GM18867 (cell line): ENCODE data around the gene CYBRD1.
A peak's percentile ranks its signal among the peaks of the same experiment; 100 is the strongest.
"Not testable (repeated sequence)": the region's sequence is repeated elsewhere in the genome, so short reads cannot be mapped to it uniquely, and the experiment has no call there.

ENCODE experiments used
- ATAC-seq: cut with Tn5 transposase; IDR thresholded peaks from one replicate; pipeline ENCODE4 v1.9.1; 2021; ENCODE audit warnings: mild to moderate bottlenecking, moderate library complexity; ENCODE audit not compliant: unreplicated experiment

CYBRD1 gene

GRCh38 chr2:171522052-171522787 lies at the start of gene CYBRD1:
Gene CYBRD1 (plus strand): TSS chr2:171522474. CDS start chr2:171522546, 72 bp downstream.
- peak; percentile 63 for ATAC-seq

DNA sequence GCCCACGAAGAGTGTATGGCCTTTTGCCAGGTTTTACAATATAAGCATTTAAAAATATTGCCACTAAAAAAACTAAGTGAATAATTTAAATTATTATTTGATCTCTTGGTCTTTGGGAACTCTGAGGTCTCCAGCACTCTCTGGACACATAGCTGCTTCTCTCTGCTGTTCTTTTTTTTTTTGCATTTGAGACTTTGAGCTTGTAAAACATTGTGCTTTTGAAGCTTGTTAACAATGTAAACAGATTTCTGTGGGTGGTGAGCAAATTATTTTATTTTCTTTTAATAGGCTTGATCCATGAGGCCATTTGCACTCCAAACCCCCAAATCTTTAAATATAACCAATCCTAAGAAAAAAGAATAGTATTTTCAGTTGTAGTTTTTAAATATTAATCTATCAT lies 46.3 kb upstream of the CYBRD1 start:
- no peak for ATAC-seq

DNA sequence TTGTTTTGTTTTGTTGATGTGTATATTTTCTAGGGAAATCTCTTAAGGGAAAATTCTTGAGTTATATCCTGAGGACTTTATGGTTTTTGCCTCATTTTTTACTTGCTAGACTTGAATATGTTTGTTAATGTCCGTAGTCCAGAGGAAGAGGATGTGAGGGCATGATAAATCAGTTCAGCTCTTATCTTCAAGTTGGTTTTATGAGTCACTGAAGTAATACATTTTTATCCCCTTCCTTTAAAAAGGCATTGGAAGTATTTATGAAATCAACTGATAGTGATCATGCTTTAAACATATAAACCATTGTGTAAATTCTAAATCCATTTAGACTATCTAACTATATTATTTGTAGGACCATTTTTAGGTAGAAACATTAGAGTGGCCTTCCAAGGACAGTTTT lies 43.9 kb upstream of the CYBRD1 start:
- no peak for ATAC-seq

GRCh38 chr2:171479154-171479814 lies 43.0 kb upstream of the CYBRD1 start:
- ATAC-seq = peak; percentile 73

- no peak for ATAC-seq
Measured at GRCh38 chr2:171480908-171481307, 41.4 kb upstream of the CYBRD1 start.

DNA sequence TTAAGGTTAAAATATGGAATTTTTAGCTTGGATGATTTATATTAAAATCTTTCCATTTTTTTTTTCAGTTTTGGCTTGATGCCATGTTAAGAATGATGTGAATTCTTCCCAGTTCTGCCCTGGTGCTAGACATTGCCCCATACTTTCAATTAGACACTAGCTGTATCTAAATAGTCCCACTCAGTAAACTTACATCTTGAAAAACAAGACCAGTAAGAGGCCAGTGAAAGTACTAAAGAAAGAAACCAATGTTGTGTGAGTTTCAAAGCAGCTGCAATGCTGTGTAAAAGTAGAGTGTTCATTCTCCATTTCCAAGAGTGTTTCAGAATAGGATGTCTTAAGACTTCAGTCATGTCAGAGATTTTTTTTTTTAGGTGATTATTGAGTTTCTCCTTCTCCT lies 40.0 kb upstream of the CYBRD1 start:
- peak; percentile 56 for ATAC-seq

DNA sequence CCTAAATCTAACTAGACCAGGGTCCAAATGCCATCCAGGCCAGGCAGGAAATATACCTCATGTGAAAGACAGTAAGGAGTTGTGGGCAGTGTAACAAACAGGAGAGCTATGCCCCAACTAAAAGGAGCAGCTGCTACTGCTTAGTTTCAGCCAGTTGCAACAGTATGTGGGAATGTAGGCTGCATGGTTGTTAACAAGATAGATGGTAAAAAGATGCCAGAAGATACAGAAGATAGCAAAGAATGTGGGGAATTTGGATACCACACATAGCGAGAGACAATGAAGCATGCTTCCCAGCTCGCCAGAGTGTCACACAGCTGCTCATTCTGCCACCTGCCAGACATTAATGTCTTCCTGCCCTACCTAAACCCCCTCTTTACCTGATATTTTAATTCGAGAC lies 39.4 kb upstream of the CYBRD1 start:
- ATAC-seq = no peak

GRCh38 chr2:171483793-171484192 lies 38.5 kb upstream of the CYBRD1 start:
- ATAC-seq = no peak

- ATAC-seq = no peak
Measured at GRCh38 chr2:171485116-171485515, 37.2 kb upstream of the CYBRD1 start.

DNA sequence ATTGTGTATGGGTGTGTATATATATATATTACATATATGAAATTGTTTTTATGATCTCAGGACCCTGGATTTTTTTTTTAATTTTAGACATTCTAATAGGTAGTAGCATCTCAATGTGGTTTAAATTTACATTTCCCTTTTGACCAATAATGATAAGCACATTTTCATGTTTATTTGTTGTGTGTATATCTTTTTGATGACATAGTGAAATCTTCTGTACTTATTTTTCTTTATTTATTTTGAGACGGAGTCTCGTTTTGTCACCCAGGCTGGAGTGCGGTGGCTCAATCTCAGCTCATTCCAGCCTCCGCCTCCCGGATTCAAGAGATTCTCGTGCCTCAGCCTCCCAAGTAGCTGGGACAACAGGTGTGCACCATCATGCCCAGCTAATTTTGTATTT lies 35.1 kb upstream of the CYBRD1 start:
- ATAC-seq = no peak

- no peak for ATAC-seq
Measured at GRCh38 chr2:171487803-171488259, 34.4 kb upstream of the CYBRD1 start.

DNA sequence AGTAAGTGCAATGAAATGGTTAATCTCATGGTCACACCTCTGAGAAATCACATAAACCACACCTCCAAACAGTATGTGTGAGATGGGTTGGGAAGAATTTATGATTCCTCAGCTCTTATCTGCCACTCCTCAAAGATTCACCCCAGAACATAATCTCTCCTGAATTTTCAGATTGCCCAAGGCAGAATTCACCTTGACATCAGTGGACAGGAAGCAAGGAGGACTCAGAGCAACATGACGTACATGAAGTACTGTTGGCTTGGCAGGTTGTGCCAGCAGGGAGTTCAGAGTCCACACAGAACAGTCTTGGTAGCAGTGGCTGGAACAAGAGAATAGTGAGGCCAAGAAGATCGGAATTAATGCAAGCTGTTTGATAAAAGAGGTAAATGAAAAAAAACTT lies 31.7 kb upstream of the CYBRD1 start:
- ATAC-seq = no peak

- no peak for ATAC-seq
Measured at GRCh38 chr2:171491292-171491691, 31.0 kb upstream of the CYBRD1 start.

DNA sequence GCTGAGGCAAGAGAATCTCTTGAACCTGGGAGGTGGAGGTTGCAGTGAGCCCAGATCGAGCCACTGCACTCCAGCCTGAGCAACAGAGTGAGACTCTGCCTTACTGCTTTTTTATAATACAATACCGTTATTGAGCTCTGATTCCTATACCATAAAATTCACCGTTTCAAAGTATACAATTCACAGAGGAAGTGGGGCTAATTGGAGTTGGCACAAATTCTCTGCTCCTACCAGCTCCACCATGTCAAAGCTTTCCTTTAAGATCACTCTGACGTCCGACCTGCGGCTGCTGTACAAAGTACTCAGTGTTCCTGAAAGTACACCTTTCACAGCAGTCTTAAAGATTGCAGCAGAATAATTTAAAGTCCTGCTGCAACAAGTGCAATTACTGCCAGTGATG lies 29.6 kb upstream of the CYBRD1 start:
- no peak for ATAC-seq

GRCh38 chr2:171497664-171498063 lies 24.6 kb upstream of the CYBRD1 start:
- not testable (repeated sequence) for ATAC-seq

DNA sequence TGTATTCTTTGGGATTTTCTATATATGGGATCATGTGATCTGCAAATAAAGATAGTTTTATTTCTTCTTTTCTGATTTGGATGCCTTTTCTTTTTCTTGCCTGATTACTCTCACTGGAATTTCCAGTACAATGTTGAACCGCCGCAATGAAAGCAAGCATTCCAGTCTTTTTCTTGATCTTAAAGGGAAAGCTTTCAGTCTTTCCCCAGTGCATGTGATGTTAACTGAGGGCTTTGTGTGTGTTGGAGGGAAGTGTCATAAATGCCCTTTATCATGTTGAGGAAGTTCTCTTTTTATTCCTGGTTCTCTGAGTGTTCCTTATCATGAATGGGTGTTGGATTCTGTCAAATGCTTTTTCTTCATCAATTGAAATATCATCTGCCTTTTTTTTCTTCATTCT lies 16.9 kb upstream of the CYBRD1 start:
- ATAC-seq = no peak

- ATAC-seq = peak; percentile 71
Measured at GRCh38 chr2:171509945-171510731, 12.1 kb upstream of the CYBRD1 start.

- no peak for ATAC-seq
Measured at GRCh38 chr2:171512014-171512413, 10.3 kb upstream of the CYBRD1 start.

DNA sequence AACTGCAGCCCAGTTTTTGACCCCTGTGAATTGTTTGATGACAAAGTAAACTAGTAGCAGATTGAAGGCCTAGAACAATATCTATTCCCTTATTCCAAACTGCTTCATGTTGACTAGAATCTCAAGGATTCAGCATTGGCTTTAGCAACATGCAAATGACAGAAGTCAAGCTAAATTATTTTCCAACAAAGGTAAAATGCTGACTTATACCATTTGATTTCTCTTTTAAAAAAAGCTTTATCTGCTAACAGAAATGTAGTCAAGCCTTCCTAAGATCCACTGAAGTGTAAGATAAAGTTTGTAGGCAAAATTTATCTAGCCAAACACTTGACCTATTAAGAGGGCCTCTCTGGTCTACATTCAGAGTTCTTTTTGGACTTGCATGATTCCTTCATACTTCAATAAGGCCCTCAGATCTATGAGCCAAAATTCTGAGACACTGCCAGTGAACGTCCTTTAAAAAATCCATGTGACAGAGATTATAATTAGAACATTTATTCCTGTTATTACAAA lies 9.5 kb upstream of the CYBRD1 start:
- ATAC-seq = no peak

DNA sequence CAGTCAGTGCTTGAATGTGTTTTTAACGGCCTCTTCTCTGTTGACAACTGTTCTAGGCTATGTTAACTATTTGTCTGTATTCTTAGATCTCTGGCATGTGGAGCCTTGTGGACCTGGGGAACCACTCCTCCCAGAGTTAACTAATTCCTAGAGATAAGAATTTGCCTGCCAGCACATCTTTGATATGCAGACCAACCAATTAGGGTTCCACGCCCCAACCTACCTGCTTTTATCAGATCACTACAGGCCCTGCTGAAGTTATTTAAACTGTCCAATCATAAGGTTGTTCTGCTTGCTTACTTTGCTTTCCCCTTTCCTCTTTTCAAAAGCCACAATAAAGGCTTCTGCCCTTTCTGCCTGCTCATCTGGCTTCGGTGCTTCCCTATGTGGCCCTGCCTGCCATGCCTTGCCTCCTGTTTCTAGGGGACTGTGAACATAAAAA lies 8.5 kb upstream of the CYBRD1 start:
- ATAC-seq = no peak

- no peak for ATAC-seq
Measured at GRCh38 chr2:171514908-171515582, 7.2 kb upstream of the CYBRD1 start.
